Ascending aorta (tissue), 2 donors: ENCODE data around the gene USP49. TPM values are rescaled to one million over a fixed set of nuclear protein-coding genes. Genes with fewer than 3 reads are reported as not detected.
"Not testable (repeated sequence)": the region's sequence is repeated elsewhere in the genome, so short reads cannot be mapped to it uniquely, and the experiment has no call there.

ENCODE experiments used
- DNase-seq, 2 donors: peaks; one replicate each; pipeline ENCODE4 v3.0.0-alpha.2; 2019; ENCODE audit warnings: low spot score in 2 of 2
- H3K27ac ChIP-seq, 2 donors: fragments of 200-600 bp; sonication (generic); one replicate each; pipeline ENCODE4 v1.5.1; 2016 to 2017; ENCODE audit warnings: mild to moderate bottlenecking in 1 of 2
- H3K27me3 ChIP-seq: fragments of 200-600 bp; sonication (generic); one replicate; pipeline ENCODE4 v1.5.1; 2017
- H3K36me3 ChIP-seq, 2 donors: fragments of 200-600 bp; sonication (generic); one replicate each; pipeline ENCODE4 v1.5.1; 2016
- H3K4me1 ChIP-seq, 2 donors: fragments of 200-600 bp; sonication (generic); one replicate each; pipeline ENCODE4 v1.5.1; 2016 to 2017; ENCODE audit warnings: mild to moderate bottlenecking in 1 of 2
- H3K4me3 ChIP-seq, 2 donors: fragments of 200-600 bp; sonication (generic); one replicate each; pipeline ENCODE4 v1.5.1; 2016 to 2017; ENCODE audit warnings: mild to moderate bottlenecking in 1 of 2
- H3K9me3 ChIP-seq, 2 donors: fragments of 200-600 bp; sonication (generic); one replicate each; pipeline ENCODE4 v1.5.1; 2016
- intact Hi-C: fragments of 100-400 bp; cut with DNase I; formaldehyde crosslinking; loops from one replicate; pipeline ENCODE4 v1.15.1; 2023
- total RNA-seq: library from RNA; depleted of rRNA; stranded (reverse); fragments of >200 nt; gene quantifications from one replicate; pipeline ENCODE4 v1.1.0, GENCODE V29; 2016
- TF ChIP-seq, protein P1 (sequence below), 3 experiments: fragments of 200-600 bp in 2 of 3; fragments of 450-650 bp in 1 of 3; sonication (generic) in 2 of 3; IDR thresholded peaks; one replicate each; pipeline ENCODE4 v1.5.1; 2016 to 2019; ENCODE audit warnings: antibody characterized with exemption in 3 of 3, mild to moderate bottlenecking in 1 of 3, moderate library complexity in 1 of 3

Gene USP49
- total RNA-seq, 1 donor from 2014 or later, result 8.7 TPM

- no peak for DNase-seq
- TF ChIP-seq, protein P1, sequence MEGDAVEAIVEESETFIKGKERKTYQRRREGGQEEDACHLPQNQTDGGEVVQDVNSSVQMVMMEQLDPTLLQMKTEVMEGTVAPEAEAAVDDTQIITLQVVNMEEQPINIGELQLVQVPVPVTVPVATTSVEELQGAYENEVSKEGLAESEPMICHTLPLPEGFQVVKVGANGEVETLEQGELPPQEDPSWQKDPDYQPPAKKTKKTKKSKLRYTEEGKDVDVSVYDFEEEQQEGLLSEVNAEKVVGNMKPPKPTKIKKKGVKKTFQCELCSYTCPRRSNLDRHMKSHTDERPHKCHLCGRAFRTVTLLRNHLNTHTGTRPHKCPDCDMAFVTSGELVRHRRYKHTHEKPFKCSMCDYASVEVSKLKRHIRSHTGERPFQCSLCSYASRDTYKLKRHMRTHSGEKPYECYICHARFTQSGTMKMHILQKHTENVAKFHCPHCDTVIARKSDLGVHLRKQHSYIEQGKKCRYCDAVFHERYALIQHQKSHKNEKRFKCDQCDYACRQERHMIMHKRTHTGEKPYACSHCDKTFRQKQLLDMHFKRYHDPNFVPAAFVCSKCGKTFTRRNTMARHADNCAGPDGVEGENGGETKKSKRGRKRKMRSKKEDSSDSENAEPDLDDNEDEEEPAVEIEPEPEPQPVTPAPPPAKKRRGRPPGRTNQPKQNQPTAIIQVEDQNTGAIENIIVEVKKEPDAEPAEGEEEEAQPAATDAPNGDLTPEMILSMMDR (IDR thresholded peaks at IDR 0.05), result no peak
- Histone ChIP-seq H3K9me3 (no peaks in the 10 kb centered on the region), H3K4me1 (no peaks in the 10 kb centered on the region), H3K36me3 (no peaks in the 10 kb centered on the region), H3K27ac (no peak overlapping the region), H3K27me3 (no peaks in the 10 kb centered on the region), H3K4me3 (no peak overlapping the region)
- intact Hi-C loops, result no loop called here
Observed at GRCh38 chr6:41815587-41815986, 79.6 kb downstream of the USP49 start.

GRCh38 chr6:41814629-41815028 is 80.5 kb downstream of the USP49 start:
- H3K27ac ChIP-seq, result no peak overlapping the region
- DNase-seq, result no peak
- H3K36me3 ChIP-seq, result no peaks in the 10 kb centered on the region
- TF ChIP-seq, protein P1 (IDR thresholded peaks at IDR 0.05), result no peak
- no peaks in the 10 kb centered on the region for H3K27me3 ChIP-seq
- no peaks in the 10 kb centered on the region for H3K9me3 ChIP-seq
- intact Hi-C loops, result no loop called here
- H3K4me1 ChIP-seq, result no peaks in the 10 kb centered on the region
- no peak overlapping the region for H3K4me3 ChIP-seq

DNA sequence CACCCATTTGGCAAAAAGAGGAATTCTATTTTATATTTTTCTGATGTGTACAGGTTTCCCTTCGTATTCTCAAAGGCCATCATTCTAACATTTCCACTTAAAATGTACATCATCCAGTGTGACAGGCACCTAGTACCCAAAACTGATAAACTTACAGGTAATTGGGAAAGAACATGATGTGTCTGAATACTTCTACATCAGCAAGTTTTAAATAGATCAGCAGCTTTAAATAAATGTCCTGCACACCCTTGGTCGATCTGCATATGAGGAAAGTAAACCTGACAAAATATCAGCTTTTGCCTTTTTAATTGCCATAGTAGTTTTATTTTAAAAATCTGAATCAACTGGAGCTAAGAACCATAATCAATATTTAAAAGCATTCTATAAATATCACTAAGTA is 81.2 kb downstream of the USP49 start:
- Histone ChIP-seq H3K36me3 (no peaks in the 10 kb centered on the region), H3K27ac (no peak overlapping the region), H3K4me3 (no peak overlapping the region), H3K4me1 (no peaks in the 10 kb centered on the region), H3K27me3 (no peaks in the 10 kb centered on the region), H3K9me3 (no peaks in the 10 kb centered on the region)
- no peak for DNase-seq
- intact Hi-C loops, result no loop called here
- TF ChIP-seq, protein P1 (IDR thresholded peaks at IDR 0.05), result no peak

GRCh38 chr6:41813469-41813868 is 81.7 kb downstream of the USP49 start:
- Histone ChIP-seq H3K4me3 (no peak overlapping the region), H3K27ac (no peak overlapping the region), H3K27me3 (no peaks in the 10 kb centered on the region), H3K36me3 (no peaks in the 10 kb centered on the region), H3K4me1 (no peaks in the 10 kb centered on the region), H3K9me3 (no peaks in the 10 kb centered on the region)
- TF ChIP-seq, protein P1 (IDR thresholded peaks at IDR 0.05), result no peak
- DNase-seq, result no peak
- intact Hi-C loops, result no loop called here

GRCh38 chr6:41811946-41812345 is 83.2 kb downstream of the USP49 start:
- DNase-seq, H3K27ac ChIP-seq, H3K9me3 ChIP-seq, H3K36me3 ChIP-seq, H3K4me1 ChIP-seq, H3K4me3 ChIP-seq, intact Hi-C loops, H3K27me3 ChIP-seq: not testable (repeated sequence)

GRCh38 chr6:41811095-41811494 is 84.1 kb downstream of the USP49 start:
- Histone ChIP-seq H3K4me1 (no peaks in the 10 kb centered on the region), H3K36me3 (peaks cover 0 to 5% of the 10 kb centered on the region in 2 donors), H3K27me3 (no peaks in the 10 kb centered on the region), H3K4me3 (no peak overlapping the region), H3K27ac (no peak overlapping the region), H3K9me3 (no peaks in the 10 kb centered on the region)
- no peak for DNase-seq
- intact Hi-C loops, result no loop called here
- TF ChIP-seq, protein P1 (IDR thresholded peaks at IDR 0.05), result no peak
